Panc1 (cell line): Measurements from ENCODE around the gene AFDN.

ENCODE experiments used
- CTCF ChIP-seq: fragments of 450-650 bp; IDR thresholded peaks from 2 replicates; pipeline ENCODE4 v1.5.1; 2017; ENCODE audit warnings: mild to moderate bottlenecking
- POLR2AphosphoS5 ChIP-seq: IDR thresholded peaks from 2 replicates; pipeline ENCODE4 v1.6.1; 2012; ENCODE audit warnings: mild to moderate bottlenecking, low read depth, low read length, moderate library complexity
- REST ChIP-seq, 2 experiments: IDR thresholded peaks; 2 replicates each; pipeline ENCODE4 v1.6.1; 2011 to 2012; ENCODE audit warnings: low read depth in 2 of 2, control low read depth in 1 of 2, low read length in 1 of 2, mild to moderate bottlenecking in 1 of 2, moderate library complexity in 1 of 2; ENCODE audit not compliant: insufficient read depth in 1 of 2
- SIN3A ChIP-seq: IDR thresholded peaks from 2 replicates; pipeline ENCODE4 v1.6.1; 2012; ENCODE audit warnings: low read depth, mild to moderate bottlenecking, low read length, moderate library complexity, borderline replicate concordance; ENCODE audit not compliant: insufficient read depth
- TCF7L2 ChIP-seq: IDR thresholded peaks from 2 replicates; pipeline ENCODE4 v1.6.1; 2011; ENCODE audit warnings: mild to moderate bottlenecking, low read depth, low read length, inconsistent platforms

GRCh38 chr6:167937301-167937700, 110.6 kb downstream of the AFDN start:
- TF ChIP-seq SIN3A (no peak), CTCF (no peak), POLR2AphosphoS5 (no peak), REST (IDR thresholded peaks at IDR 0.05; ENCODE audit: insufficient read depth in 1 of 2, low read depth in 2 of 2, low read length in 1 of 2) (no peak), TCF7L2 (no peak)
